ENCODE measurements around the gene TRAK1.

The TRAK1 gene

DNA sequence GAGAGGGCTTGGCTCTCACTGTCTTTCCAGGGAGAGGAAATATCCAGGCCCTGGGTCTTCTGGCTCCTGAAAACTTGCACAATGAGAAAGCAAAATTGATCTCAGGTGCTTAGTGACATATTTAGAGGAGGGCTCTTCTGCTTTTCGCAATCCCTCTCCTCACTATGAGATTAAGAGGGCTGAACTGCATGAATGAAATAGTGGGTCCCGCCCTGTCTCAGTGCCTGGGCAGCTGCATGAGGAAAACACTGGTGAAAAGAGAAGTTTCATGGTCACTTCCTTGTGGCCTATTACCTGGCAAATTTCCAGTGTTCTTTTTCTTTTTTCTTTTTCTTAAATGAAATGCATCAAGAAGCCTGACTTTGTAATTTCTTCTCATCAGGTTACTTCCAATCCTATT is 73.5 kb downstream of the TRAK1 start:
- TF ChIP-seq, protein P1, sequence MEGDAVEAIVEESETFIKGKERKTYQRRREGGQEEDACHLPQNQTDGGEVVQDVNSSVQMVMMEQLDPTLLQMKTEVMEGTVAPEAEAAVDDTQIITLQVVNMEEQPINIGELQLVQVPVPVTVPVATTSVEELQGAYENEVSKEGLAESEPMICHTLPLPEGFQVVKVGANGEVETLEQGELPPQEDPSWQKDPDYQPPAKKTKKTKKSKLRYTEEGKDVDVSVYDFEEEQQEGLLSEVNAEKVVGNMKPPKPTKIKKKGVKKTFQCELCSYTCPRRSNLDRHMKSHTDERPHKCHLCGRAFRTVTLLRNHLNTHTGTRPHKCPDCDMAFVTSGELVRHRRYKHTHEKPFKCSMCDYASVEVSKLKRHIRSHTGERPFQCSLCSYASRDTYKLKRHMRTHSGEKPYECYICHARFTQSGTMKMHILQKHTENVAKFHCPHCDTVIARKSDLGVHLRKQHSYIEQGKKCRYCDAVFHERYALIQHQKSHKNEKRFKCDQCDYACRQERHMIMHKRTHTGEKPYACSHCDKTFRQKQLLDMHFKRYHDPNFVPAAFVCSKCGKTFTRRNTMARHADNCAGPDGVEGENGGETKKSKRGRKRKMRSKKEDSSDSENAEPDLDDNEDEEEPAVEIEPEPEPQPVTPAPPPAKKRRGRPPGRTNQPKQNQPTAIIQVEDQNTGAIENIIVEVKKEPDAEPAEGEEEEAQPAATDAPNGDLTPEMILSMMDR (IDR thresholded peaks at IDR 0.05; ENCODE audit: borderline replicate concordance, insufficient read depth, low read depth, low read length): no peak

DNA sequence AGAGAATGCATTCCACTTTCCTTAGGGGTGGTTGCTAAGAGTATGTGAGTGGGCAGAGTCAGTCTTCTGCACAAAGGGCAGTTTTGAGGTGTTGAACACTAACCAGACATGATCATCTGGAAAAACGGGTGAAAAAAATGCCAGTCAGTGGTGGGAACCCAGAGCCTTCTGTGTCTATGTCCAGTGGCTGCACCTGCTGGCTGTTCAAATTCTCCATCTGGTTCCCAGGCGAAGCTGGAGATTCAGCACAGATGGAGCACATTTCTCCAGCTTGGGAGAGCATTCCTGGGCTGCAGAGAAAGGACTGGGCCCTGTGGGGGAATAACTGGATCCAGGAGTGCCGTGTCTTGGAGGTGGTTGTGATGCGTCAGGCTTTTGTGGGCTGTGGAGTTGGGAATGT is 74.1 kb downstream of the TRAK1 start:
- TF ChIP-seq, protein P1 (IDR thresholded peaks at IDR 0.05; ENCODE audit: borderline replicate concordance, insufficient read depth, low read depth, low read length): no peak
- H3K4me3 ChIP-seq (ENCODE audit: low read depth, low read length): no peak overlapping the region

More for the DNA sequence above, 73.5 kb downstream of the TRAK1 start:
- no peak overlapping the region for H3K4me3 ChIP-seq (ENCODE audit: low read depth, low read length)

DNA sequence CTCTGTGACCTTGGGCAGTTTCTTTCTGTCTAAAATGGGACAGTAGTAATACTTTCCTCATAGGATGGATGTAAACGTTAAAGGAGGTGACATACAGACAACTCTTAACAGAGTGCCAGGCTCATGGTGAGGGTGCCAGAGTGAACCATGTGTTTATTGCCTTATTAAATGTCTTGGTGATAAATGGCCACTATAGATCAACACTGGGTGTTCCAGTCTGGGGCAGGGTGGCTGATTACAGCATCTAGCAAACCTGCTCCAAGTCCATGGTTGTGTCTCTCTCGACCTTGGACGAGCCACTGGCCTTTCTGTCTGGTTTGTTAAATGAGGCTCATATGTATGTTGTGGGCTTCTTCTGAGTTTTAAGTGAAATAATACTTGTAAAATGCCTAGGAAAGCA is 75.1 kb downstream of the TRAK1 start:
- TF ChIP-seq, protein P1 (IDR thresholded peaks at IDR 0.05; ENCODE audit: borderline replicate concordance, insufficient read depth, low read depth, low read length): no peak
- no peak overlapping the region for H3K4me3 ChIP-seq (ENCODE audit: low read depth, low read length)

DNA sequence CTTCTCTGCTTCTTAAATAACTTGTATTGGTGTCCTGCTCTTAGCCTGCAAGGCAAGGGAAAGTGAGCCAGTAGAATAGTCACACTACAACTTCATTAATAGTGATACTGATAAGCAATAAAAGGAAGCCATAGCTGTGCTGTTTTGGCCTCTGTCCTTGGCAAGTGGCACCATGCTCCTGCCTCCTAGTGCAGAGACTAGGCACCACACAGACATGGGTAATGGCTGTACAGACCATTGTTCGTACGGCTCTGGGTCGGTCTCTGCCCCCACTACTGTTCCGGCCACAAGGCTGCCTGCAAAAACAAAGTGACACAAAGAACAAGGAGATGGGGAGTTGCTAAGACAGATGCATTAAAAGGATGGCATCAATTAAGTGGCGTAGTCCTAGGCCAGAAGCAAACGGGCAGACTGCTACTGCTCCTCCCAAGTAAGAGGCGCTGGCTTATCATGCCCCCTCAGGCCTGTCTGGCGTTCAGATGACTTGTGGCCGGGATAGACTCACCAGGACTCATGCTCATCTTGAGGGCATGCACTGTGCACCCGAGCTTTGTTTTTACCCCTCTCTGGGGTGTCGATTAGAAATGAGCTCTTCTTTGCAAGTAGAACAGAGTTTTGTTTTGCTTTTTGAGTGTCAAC is 75.6 kb downstream of the TRAK1 start:
- TF ChIP-seq, protein P1 (IDR thresholded peaks at IDR 0.05; ENCODE audit: borderline replicate concordance, insufficient read depth, low read depth, low read length): no peak
- no peak overlapping the region for H3K4me3 ChIP-seq (ENCODE audit: low read depth, low read length)

DNA sequence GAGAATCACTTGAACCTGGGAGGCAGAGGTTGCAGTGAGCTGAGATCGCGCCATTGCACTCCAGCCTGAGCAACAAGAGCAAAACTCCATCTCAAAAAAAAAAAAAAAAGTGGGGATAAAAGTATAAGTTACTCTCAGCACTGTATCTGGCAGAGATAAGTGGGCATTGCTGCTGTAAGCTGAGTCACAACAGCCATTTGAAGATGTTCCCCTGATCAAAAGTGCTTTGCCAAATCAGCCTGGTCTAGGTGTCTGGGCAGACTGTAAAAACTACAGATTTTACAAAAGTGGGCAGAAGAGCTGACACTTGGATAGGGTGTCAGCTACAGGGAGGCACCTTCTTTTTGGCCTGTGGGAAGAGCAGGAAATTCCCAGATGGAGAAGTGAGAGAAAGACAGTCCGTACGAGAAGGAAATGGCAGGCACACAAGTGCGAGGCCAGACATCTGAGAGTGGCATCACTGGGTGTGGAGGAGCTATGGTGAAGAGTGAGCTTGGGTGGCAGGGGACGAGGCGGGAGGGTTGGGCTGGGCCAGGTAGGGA is 78.5 kb downstream of the TRAK1 start:
- H3K4me3 ChIP-seq (ENCODE audit: low read depth, low read length): no peak overlapping the region
- TF ChIP-seq, protein P1 (IDR thresholded peaks at IDR 0.05; ENCODE audit: borderline replicate concordance, insufficient read depth, low read depth, low read length): no peak

DNA sequence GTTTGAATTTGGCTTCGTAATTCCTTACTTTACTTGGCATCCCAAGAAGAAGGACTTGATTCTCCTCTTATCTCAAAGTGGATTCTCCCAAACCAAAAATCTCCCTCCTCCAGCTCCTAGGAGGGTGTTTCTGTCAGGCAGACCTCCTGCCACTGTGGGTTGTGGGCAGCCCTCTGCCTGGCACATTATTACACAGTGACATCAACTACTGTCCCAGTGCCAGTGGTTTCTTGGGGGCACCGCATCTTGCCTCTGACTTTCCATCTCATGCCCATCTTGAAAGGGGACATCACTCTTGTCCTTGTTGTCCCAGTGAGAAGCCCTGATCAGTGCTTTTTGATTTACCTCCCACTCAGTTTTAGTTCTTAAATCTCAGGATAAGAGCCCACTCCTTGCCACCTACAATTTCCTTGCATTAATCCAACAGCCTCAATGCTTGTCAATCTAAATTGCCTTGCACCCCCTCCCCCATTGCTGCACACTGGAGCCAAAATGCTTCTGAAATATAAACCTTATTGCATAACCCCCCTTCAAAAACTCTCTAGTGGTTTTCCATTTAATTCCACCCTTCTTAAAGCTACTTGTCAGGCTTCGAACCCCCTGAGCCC is 81.0 kb downstream of the TRAK1 start:
- TF ChIP-seq, protein P1 (IDR thresholded peaks at IDR 0.05; ENCODE audit: borderline replicate concordance, insufficient read depth, low read depth, low read length): no peak
- H3K4me3 ChIP-seq (ENCODE audit: low read depth, low read length): no peak overlapping the region

DNA sequence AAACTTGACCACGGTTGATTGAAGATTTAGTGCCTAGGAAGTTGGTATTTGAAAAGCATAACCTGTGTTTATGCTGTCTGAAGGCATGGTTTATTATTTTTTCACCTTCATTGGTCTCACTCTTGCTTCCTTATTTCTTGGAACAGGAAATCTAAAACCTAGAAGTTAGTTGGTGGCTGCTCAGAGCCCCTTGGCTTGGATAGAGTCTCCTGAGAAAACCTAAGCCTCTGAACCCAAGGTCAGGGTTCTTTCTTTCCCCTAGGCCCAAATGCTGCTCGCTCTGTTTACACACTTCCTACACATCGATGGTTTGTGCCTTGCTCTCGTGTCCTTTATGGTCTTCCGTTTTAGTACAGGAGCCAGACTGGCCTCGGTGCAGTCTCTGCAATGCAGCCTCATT is 82.2 kb downstream of the TRAK1 start:
- no peak overlapping the region for H3K4me3 ChIP-seq (ENCODE audit: low read depth, low read length)
- TF ChIP-seq, protein P1 (IDR thresholded peaks at IDR 0.05; ENCODE audit: borderline replicate concordance, insufficient read depth, low read depth, low read length): no peak

Measured in GM12875 (cell line).